KG1 (cell line): ENCODE data around the gene ANKZF1.
"Not testable (repeated sequence)": the region's sequence is repeated elsewhere in the genome, so short reads cannot be mapped to it uniquely, and the experiment has no call there.

Experiments used
- DNase-seq: peaks from one replicate; lab custom pipeline; 2025; lab: John Stamatoyannopoulos, UW

Gene ANKZF1

GRCh38 chr2:219254590-219255201 lies 25.1 kb downstream of the ANKZF1 start:
- DNase-seq, result peak; percentile 19

GRCh38 chr2:219258942-219259341 lies 29.3 kb downstream of the ANKZF1 start:
- not testable (repeated sequence) for DNase-seq

DNA sequence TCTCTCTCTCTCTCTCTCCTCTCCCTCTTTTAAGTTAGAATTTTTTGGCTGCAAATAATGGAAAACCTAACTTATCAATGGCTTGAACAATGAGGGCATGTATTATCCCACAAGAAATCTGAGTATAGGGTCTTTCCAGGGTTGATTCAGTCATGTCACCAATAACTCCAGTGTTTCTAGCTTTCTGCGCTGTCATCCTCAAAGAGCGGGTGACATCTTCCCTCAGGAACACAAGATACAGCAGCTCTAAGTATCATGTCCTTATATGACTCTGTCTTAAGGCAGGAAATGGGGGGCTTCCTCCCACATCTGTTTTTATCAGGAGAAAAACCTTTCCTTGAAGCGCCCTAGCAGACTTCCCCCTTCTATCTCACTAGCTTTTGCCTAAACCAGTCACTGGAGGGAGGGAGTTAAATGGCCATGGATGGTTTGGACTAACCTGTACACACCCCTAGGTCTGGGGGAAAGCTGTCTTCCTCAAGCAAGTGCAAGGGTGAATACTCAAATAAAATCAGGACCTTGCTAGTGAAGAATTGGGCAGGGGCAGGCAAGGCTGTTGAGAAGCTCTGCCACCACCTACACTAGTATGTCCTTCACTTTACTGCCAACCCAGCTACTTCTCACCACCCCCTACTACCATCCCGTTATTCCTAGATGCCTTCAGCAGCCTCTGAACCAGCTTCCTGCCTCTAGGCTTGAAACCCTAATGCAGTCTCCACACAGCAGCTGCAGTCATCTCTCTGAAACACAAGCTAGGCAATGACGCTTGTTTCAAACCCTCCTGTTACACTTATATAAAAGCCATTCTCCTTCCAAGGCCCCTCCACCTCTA lies 31.6 kb downstream of the ANKZF1 start:
- no peak for DNase-seq

- DNase-seq, result no peak
Observed at GRCh38 chr2:219266232-219266631, 36.6 kb downstream of the ANKZF1 start.

DNA sequence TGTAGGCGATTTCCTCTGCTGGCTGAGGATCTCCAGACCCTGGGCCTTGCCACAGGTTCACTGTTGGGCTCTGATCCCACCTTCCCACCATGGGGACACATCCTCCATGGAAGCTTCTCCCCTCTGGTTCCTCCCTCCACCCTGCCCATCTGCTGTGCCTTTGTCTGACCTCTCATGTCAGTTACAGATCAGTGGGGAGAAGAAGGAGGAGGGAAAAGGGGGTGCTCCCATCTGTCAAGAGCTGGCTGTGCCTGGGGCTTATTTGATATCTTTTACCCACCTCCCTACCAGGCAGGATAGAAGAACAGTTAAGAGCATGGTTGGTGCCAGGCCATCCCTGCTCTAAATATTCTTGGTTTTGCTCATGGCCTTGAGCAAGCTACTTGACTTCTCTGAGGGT lies 37.3 kb downstream of the ANKZF1 start:
- no peak for DNase-seq

- no peak for DNase-seq
Observed at GRCh38 chr2:219268294-219268693, 38.7 kb downstream of the ANKZF1 start.

DNA sequence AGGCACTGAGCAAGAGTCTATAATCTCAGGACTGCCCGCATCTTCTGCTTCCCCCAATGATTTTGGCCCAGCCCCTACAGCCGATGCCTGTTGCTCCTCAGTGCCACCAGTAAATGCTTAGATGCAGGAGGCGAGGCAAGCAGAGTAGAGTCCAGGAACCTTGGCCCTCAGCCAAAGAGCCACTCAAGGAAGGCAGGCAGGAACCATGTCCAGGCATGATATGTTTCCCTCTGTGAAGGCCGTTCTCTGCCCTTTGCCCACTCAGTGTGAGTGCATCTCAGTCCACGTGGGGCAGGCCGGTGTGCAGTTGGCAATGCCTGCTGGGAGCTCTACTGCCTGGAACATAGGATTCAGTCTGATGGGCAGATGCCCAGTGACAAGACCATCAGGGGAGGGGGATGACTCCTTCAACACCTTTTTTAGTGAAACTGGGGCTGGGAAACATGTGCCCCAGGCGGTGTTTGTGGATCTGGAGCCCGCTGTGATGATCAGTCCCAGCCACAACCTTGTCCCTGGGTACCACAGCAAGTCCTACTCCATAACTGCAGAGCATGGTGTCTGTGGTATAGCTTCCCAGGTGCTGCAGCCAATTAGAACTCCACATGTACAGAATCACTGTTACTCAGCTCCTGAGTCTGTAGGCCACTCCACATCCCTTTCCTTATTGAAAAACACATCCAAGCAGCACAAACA lies 39.9 kb downstream of the ANKZF1 start:
- no peak for DNase-seq

- no peak for DNase-seq
Observed at GRCh38 chr2:219270055-219270372, 40.4 kb downstream of the ANKZF1 start.

DNA sequence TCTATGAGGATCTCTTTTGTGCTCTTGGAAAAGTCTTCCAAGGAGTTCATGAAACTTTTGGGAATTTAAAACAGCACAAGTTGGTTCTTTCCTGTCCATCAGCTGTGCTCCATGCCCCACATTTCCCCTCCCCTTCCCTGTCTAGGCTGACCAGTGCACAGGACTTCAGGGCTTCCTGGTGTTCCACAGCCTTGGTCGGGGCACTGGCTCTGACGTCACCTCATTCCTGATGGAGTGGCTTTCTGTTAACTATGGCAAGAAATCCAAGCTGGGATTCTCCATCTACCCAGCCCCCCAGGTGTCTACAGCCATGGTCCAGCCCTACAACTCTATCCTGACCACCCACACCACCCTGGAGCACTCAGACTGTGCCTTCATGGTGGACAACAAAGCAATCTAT lies 41.4 kb downstream of the ANKZF1 start:
- DNase-seq, result no peak

GRCh38 chr2:219272356-219272755 lies 42.8 kb downstream of the ANKZF1 start:
- DNase-seq, result no peak

DNA sequence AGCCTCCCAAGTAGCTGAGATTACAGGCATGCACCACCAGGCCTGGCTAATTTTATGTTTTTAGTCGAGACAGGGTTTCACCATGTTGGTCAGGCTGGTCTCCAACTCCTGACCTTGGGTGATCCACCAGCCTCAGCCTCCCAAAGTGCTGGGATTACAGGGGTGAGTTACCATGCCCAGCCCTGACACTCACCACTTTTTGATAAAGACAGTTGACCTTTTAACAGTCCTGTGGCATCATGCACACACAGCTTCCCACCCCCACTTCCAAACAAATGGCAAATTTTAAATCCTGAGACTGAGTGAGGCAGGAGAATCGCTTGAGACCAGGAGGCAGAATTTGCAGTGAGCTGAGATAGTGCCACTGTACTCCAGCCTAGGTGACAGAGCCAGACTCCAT lies 43.4 kb downstream of the ANKZF1 start:
- DNase-seq, result no peak

DNA sequence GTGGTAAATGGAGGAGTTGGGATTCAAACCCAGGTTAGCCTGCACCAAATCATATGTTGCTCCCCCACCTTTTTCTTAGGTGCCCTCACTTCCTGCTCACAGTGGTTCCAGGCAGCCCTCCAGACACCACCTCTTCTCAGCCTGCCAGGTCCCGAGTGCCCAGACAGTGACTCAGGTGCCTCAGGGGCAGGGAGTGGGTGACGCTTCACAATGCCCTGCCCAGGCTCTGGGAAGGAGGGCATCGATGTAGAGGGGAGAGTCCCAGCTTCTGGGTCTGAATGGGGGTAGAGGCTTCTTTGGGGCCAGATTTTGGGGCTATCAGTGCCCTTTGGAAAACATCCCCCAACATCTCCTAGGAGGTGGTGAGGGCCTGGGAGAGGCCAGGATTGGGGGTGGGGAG lies 44.3 kb downstream of the ANKZF1 start:
- DNase-seq, result no peak

DNA sequence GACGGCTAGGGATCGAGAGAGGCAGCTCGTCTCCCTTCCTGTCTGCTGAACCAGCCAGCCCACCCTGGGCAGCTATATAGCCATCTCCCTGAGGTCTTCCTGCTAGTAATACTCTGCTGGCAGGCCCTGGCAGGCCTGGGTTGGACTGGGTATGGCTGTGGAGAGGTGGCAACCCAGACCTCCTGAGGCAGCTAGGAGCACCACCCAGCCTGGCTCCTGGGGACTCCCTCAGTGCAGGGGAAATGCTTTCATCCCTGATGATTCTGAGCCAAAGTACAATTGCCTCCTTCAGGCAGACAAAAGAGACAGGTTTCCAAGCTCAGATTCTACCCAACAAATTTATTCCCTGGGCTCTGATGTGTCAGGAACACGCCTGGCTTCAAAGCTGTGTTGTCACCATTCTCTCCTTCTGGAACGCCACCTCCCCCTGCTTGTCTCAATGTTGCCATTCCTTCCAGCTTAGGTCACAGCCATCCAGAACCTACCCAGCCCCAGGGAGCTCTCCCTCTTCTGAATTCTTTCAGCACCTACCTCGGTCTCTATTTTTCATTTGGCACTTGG lies 44.8 kb downstream of the ANKZF1 start:
- DNase-seq, result no peak

DNA sequence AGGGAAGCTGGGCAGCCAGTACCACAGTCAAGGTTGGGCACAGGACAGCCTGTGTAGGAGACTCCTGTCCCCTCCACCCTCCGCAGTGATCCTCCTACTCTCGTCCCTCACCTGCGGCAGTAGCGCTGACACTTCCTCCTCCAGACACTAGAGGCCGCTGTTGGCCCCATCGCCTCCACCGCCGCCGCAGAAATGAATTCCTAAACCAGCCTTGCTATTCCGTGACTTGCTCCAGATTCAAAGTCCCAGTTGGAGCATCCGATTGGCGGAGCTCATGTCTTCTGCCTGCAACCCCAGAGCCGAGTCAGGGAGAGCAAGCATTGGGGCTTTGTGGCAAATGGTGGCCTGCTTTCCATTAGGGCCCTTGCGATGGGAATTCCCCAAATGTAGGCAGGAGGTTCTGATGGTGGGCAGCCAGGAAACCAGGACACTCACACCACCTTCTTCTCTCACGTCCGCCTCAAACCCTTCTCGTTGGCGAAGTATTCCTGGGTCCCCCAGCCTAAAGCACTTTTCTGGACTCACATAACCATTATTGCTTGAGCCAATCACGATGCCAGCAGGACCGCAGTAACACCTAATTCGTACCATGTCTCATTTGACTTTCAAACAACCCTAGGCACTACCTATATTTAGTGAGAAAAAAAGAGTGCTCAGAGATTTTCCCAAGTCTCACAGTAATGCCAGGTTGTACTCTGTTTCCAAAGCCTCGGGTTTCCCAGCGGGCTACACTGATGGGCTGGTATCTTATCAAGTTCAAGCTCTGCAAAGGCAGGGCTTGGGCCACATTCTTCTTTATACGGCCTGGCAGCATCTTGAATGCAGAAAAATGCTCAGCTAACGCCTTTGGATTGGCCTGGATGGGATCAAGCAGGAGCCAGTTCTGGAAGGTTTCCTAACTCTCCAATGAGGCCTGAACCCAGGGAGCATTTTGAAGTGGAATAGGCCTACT lies 48.4 kb downstream of the ANKZF1 start:
- peak; percentile 23 for DNase-seq

DNA sequence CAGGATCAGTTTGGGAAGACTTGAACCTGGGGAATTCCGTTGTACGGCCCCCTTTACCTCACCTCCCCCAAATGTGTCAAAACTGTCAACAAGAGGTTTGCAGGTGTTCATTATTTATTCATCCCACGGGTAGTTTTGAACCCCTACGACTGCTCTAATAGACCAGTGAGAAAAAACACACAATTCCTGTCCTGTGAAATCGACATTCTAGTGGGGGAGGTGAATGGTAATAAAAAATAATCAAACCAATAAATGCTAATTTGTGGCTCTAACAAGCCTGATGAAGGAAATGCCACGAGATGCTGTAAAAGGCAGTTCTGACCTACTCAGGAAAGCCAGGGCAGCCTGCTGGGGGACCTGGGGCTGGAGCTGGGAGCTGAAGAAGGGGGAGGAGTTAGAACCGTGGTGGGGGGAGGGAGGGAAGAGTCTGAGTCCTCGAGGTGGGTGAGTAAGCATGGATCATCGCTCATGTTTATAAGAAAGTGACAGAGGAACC lies 49.1 kb downstream of the ANKZF1 start:
- no peak for DNase-seq

GRCh38 chr2:219279151-219279915 lies 49.7 kb downstream of the ANKZF1 start, which contains the start of gene DNAJB2:
Gene DNAJB2 (plus strand): TSS chr2:219279366. CDS start chr2:219279834, 468 bp downstream.
- DNase-seq, result peak; percentile 92

DNA sequence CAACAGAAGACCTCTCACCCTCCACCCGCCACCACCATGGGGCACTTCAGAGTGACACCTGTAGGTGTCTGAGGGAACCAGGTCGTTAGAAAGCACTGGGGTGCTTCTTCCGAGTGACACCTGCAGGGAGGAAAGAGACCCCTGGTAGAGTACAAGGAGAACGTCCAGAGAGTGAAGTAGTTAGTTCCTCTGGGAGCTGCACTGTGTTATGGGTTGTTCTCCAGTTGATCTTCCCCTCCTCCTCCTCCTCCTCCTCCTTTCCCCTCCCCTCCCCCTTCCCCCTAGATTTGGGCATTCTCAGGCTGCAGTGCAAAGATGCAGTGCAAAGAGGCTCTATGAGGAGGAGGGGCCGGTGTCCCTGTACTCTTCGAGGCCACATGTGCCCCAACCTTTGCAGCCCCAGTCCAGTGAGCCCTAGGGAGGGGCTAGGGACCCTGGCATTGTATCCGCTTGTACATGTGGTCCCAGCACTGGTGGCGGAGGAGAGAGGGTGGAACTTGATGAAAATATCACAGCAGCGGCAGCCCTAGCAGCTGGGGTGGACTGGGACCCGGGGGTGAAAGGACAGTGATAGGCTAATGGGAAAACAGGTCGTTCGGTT lies 50.4 kb downstream of the ANKZF1 start:
- DNase-seq, result no peak

DNA sequence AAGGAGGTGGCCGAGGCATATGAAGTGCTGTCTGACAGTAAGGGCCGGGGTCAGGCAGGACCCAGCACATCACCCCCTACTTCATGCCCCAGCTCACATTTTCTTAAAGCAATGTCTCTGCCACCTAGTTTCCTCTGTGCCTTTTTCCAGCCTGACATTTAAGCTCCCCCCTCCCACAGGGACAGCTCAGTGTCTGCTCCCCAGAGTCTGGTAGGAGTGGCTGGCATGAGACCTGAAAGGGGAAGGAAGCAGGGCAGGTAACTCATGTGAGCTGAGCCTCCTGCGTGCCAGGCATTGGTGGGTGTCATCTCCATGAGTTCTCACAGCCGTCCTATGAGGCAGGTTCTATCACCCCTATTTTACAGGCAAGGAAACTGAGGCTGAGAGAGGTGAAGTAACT lies 51.0 kb downstream of the ANKZF1 start:
- no peak for DNase-seq

DNA sequence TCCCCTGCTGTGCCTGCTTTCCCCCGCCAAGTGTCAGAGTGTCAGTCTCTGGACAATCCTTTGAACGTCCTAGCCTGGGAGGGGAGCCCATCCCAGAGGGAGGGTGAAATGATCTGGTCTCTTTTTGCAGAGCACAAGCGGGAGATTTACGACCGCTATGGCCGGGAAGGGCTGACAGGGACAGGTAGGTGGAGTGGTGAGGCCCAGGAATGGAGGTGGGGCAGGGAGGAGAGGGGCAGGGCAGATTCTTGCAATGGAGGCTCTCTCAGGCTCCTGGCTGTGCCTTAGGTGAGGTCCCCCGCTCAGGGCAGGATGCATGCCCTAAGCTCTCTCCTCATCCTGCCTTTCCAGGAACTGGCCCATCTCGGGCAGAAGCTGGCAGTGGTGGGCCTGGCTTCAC lies 52.0 kb downstream of the ANKZF1 start:
- no peak for DNase-seq

DNA sequence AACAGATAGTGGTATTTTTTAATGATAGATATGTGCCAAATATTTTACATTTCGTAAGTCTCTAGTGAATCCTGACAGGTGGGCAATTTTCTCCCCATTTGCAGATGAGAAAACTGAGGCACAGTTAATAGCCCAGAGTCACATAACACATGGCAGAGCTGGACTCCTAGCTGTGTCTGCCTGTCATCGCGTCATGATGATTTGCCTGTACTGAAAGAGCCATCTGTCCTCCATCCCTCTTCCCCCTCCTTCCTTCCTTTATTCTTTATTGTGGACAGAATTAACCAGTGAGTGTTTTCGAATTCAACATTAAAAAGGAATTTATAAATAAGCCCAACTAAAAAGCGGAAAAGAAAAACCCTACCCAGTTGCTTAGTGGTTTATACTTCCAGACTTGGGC lies 52.8 kb downstream of the ANKZF1 start:
- no peak for DNase-seq
